ENCODE results near the gene MED13L.
"Not testable (repeated sequence)": the region's sequence is repeated elsewhere in the genome, so short reads cannot be mapped to it uniquely, and the experiment has no call there.

MED13L gene

DNA sequence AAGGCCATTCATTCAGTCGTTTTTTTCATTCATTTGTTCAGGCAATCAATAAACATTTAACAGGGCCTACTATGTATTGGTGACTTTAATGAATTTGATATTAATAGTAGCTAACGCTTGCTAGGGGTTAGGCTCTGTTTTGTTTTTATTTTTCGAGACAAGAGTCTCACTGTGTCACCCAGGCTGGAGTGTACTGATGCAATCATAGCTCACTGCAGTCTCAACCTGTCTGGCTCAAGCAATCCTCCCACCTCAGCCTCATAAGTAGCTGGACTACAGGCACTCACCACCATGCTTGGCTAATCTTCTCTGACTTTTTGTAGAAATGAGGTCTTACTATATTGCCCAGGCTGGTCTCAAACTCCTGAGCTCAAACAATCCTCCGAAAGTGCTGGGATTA is 25.6 kb upstream of the MED13L start:
- DNase-seq (ENCODE audit: low spot score) = no peak

DNA sequence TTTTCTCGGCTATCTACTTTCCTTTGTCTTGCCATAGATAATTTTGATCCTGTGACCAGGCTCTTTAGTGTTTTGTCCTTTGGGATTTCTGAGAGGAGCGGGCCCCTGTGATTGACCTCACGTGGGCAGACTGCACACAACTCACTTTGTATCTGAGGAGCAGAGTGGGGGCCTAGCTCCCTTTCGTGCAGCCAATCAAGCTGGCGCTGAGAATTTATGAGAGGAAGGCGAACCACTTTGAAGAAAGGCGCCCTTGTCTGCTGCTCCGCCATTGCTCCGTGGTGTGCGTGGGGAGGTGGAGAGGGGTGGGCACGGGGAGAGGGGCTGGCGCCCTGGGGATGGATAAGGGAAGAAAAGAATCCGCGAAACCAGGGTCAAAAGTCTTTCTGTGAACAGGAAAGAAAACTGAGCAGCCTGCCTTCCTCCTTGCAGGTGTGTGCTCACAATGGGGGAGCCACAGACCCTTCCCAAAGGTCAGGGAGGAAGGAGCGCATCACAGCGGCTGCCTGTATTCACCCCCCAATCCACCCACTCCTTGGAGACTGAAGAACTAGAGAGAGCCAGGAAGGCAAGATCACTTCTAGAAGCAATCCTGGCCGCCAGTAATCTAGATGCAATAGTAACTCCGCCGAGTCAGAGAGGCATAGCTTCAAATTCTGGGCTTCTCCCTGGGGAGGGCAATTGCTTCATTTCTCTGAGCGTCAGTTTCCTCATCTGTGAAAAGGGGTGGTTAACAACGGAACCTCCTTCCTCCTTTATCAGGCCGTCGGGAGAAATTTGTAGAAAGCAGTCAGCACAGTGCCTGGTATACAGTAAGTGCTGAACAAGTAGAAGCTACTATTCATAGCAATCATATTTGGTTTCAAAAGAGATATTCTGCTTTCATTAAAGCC is 24.9 kb upstream of the MED13L start:
- DNase-seq (ENCODE audit: low spot score) = no peak

DNA sequence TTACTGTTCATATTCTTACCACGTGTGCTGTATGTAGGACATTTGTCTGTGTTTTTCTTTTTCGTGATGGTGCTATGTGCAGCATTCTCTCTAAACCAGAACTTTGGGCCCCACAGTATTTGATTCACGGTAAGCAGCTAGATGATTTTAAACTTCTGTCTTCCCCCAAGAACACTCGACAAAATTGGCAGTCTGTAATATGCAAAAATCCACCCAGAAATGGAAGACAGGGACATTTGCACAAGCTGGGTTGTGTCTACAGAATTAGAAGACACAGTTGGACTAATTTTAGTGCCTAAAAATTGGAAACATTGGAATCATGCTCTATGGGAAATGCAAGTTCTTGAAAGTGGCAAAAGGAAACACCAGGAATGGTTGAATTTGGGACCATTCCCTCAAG is 24.1 kb upstream of the MED13L start:
- no peak for DNase-seq (ENCODE audit: low spot score)

DNA sequence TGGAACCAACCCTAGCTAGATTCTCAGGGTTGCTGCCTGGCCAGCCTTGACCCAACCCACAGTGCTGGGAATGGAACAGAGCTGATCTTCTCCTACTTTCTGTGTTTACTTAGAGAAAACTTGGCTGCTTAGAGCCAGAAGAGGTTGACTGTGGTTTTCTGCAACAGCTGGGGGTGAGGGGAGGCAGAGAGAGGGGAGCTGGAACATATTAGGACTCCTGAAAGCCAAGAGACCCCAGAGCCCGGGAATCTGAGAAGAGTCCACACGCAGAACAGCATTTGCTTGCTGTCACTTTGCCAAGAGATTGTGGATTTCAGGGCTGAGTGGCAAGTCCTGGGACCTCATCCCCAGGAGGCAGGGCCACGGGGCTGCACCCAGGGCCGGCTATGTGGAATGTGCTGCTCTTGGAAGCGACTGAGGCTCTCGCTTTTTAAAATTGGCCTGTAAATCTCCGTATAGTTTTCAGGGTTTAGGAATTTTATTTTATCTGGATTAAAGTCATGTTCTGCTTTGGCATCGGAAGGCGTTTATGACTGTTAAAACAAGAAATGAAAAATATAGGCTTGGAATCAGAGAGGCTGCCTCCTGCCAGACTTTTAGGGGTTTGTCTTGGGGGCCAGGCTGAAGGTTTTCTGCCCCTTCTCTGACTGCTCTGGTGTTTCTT is 22.3 kb upstream of the MED13L start:
- no peak for DNase-seq (ENCODE audit: low spot score)

GRCh38 chr12:116299064-116299463 is 21.6 kb upstream of the MED13L start:
- no peak for DNase-seq (ENCODE audit: low spot score)

DNA sequence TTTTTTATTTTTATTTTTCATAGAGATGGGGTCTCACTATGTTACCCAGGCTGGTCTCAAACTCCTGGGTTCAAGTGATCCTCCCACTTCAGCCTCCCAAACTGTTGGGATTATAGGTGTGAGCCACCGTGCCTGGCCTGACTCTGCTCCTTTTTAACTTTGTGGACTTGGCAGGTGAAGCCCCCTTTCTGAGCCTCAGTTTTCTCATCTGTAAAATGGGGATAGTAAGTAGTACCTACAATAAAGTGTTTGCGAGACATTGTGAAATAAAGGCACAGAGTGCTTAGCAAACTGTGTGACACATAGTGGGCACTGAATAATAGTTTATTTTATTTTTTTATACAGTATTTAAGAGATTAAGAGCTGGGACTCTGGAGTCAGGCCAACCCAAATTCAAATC is 21.1 kb upstream of the MED13L start:
- DNase-seq (ENCODE audit: low spot score) = no peak

DNA sequence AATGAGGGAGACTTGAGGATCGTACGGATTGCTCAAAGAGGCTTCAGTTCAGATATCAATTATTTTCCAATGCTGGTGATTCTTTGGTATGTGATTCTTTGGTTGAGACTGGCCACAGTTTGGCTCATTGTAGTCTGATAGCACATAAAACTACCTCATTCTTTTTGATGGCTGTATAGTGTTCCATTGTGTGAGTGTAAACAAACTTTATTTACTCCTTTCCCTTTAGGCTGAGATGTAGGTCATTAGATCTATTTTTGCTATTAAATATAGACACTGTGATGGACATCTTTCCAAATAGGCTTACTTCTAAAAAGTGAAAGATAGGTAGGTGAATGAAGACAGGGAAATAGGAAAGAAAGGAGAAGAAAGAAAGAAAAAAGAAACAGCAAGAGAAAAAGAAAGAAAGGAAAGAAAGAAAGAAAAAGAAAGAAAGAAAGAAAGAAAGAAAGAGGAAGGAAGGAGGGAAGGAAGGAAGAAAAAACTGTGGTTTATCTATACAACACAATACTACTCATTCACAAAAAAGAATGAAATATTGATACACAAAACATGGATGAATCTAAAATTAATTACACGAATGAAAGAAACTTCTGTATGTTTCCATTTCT is 19.8 kb upstream of the MED13L start:
- no peak for DNase-seq (ENCODE audit: low spot score)

GRCh38 chr12:116295327-116296263 is 18.1 kb upstream of the MED13L start:
- no peak for DNase-seq (ENCODE audit: low spot score)

DNA sequence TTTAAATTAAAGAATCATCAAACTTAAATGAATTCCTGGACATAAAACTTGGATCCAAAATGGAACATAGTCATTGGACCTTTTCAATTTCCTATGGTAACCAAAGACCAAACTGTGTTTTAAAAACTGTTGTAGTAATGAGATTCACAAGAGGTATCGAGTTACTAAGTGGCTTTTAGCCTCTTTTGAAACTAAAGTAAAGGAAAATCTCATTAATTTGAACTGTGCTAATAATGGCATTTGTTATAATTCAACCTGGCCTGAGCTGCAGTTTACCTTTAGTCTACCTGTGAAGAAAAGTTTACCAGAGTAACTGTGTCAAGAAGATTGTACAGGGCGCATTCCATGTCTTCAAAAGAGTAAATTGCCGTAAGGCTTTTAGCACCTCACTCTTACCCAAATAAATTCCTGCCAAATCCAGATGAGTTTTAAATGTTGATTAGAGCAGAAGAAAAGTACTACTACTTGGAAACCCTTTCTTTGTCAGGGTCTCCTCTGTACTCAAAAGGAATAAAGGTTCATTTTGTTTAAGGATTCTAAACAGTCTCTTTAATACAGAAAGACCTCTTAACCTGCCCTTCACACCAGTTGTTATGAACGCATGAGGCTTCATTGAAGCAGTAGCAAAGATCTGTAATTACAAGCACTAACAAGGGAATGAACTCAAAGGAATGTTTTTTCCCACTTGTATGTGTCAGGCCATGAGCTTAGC is 17.1 kb upstream of the MED13L start:
- DNase-seq (ENCODE audit: low spot score) = peak; percentile 3

DNA sequence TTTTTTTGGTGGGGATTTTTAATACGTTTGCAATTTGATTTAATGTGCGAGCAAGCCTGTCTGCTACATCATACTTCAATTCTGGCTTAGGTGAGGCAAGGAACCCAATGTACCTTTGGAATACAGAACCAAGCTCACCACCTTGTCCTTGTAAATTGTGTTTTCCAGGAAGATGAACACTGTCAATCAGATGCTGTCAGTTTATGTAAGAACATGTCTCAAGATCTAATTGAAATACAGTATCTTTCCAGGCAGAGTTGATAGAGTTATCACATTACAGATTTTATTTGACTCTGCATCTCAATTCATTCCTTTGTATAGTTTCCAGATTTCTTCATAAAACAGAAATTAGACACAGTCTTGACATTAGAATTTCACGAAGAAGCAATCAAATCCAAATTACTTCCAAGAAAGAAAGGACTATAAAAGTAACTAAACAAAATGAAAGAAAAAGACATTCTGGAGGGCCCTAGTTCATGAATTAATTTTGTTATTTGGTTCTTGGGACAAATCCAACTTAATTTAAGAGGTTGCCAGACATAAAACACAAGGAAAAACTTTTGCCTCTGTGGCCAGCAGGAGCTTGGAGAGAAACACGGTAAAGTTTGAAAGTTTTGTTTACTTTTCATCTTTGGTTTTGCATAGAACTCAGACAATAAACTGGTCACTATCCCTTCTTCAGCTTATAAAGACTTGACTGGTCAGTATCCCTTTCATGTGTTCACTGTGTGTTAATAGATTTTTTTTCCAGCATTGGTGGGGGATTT is 16.4 kb upstream of the MED13L start:
- no peak for DNase-seq (ENCODE audit: low spot score)

GRCh38 chr12:116291218-116291617 is 13.7 kb upstream of the MED13L start:
- DNase-seq (ENCODE audit: low spot score) = no peak

GRCh38 chr12:116288735-116289134 is 11.2 kb upstream of the MED13L start:
- no peak for DNase-seq (ENCODE audit: low spot score)

- DNase-seq (ENCODE audit: low spot score) = no peak
Observed at GRCh38 chr12:116287842-116288301, 10.4 kb upstream of the MED13L start.

DNA sequence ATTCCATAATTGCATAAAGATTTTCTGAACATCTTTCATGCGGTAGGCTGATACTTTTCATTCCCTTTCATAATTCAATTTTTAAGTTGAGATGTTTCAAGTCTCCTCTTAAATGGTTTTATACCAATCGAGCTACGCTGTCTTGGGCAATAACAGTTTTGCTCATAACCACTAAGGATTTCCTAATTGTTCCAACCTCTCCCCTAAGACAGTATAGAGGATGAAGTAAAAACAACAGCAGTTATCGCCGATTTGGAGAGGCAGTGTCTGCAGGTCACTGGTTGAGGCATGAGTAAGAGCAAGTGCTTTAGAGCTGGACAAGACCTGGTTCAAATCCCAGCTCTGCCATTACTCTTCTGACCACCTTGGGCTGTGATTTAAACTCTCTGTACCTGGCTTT is 6.9 kb upstream of the MED13L start:
- DNase-seq (ENCODE audit: low spot score) = no peak

DNA sequence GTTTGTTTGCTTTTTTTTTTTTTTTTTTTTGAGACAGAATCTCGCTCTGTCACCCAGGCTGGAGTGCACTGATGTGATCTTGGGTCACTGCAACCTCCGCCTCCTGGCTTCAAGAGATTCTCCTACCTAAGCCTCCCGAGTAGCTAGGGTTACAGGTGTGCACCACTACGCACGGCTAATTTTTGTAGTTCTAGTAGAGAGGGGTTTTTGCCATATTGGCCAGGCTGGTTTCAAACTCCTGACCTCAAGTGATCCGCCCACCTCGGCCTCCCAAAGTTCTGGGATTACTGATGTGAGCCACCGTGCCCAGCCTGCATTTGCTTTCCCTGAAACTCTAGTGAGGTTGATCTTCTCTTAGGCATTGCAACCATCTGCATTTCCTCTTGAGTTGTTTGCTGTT is 6.4 kb upstream of the MED13L start:
- not testable (repeated sequence) for DNase-seq (ENCODE audit: low spot score)

GRCh38 chr12:116282371-116283286 is 5.1 kb upstream of the MED13L start:
- DNase-seq (ENCODE audit: low spot score) = no peak

DNA sequence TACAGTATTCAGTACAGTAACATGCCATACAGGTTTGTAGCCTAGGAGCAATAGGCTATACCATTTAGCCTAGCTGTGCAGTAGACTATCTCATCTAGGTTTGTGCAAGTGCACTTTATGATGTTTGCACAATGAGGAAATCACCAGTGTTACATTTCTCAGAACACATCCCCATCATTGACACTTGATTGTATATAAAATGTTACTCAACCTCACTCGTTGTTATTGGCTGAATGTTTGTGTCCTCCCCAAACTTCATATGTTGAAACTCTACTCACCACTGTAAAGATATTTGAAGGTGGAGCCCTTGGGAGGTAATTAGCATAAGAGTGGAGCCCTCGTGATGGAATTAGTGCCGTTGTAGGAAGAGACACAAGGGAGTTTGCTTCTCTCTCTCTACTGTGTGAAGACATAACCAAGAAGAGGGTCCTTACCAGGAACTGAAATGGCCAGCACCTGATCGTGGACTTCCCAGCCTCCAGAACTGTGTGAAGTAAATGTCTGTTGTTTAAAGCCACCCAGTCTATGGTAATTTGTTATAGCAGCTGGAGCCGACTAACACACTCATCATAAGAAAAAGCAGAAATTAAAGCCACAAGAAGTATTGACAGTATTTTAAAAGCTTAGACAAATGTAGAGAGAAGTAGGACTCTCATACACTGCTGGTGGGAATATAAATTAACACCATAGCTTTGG is 3.2 kb upstream of the MED13L start:
- no peak for DNase-seq (ENCODE audit: low spot score)

DNA sequence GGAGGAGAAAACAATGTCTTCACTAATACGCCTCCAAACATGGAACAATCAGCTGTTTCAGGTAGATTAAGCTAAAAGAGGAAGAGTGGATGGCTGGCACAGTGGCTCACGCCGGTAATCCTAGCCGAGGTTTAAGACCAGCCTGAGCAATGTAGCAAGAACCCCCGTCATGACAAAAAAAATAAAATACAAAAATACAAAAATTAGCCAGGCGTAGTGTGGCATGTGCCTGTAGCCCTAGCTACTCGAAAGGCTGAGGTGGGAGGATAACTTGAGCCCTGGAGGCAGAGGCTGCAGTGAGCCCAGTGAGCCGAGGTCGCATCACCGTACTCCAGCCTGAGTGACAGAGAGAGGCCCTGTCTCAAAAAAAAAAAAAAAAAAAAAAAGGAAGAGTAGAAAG is 1.2 kb upstream of the MED13L start:
- no peak for DNase-seq (ENCODE audit: low spot score)

DNA sequence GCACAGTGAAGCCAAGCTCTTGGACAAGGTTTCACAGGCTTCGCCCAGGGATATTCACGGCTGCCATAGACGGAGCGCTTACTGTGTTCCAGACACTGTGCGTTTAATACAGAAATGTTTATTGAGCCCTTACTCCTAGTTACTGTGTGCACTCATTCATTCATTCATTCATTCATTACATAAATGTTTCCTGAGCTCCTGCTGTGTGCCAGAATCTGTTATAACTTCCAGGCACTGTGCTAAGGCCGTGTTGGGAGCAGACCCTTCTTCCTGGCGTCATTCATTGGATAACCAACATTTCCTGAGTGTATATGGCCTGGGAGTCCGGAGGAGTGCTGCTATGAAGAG is 760 bp upstream of the MED13L start:
- no peak for DNase-seq (ENCODE audit: low spot score)
